ENCODE results near the gene ZNF846.

Gene ZNF846

GRCh38 chr19:9705836-9706235 is 62.7 kb downstream of the ZNF846 start:
- Histone ChIP-seq H3K27ac (no peak overlapping the region), H3K4me3 (no peak overlapping the region)

DNA sequence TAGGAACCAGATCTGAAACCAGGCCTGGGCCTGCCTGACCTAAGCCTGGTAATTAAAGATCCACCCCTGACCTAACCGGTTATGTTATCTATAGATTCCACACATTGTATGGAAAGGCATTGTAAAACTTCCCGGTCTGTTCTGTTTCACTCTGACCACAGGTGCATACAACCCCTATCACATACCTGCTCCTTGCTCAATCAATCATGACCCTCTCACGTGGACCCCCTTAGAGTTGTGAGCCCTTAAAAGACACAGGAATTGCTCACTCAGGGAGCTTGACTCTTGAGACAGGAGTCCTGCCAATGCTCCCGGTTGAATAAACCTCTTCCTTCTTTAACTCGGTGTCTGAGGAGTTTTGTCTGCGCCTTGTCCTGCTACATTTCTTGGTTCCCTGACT is 66.4 kb downstream of the ZNF846 start:
- no peak overlapping the region for H3K4me3 ChIP-seq
- H3K27ac ChIP-seq, result peak overlapping the region in 2 of 21 experiments; percentile 17 to 28

Data from skin epidermis (tissue), 12 donors.